ENCODE data around the gene CC2D2B.

CC2D2B gene

DNA sequence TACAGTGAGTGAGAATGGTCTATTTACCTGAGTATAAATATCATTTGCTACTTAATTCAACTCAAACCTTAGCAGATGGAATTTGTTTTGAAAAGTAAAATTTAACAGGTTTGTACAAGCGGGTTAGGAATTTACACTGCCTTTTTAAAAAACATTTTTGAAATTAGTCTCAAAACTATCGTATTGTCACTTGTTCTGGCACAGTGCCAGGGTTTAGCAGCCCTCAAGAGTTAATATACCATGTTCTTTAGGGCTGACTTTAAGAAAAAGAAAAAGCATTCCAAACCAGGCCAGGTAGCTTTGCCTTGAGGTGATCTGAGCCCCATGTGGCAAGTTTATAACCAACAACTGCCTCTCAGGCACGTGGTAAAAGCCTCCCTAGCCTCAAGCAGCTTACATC is 153.5 kb downstream of the CC2D2B start:
- Histone ChIP-seq H3K4me3 (replicated peaks; ENCODE audit: low read depth, low read length) (no peak overlapping the region), H3K36me3 (ENCODE audit: control insufficient read depth, insufficient read depth, low read length) (peaks cover 8% of the 10 kb centered on the region), H3K27me3 (replicated peaks; ENCODE audit: control insufficient read depth, insufficient read depth, low read length) (no peaks in the 10 kb centered on the region)
- TF ChIP-seq CTCF (IDR thresholded peaks at IDR 0.05; ENCODE audit: insufficient read depth, low read length, poor library complexity, severe bottlenecking): no peak
- DNase-seq (ENCODE audit: extremely low read depth, insufficient read length): no peak

DNA sequence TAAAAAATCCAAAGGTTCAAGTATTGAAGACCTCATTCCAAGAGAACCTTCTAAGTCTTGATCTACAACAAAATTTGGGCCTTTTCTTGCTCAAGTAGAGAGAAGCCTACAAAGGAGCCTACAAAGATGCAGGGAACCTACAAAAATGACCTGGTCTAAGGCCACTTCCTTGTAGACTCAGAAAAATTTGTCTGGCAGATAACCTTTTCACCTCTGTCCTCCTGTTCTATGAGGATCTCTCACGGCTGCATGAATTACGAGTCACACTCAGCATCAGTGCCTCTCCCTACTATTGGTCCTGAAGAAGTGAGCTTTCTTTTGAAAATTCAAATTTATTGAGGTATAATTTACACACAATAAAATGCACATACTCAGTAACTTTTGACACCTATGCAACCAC is 164.9 kb downstream of the CC2D2B start:
- Histone ChIP-seq H3K4me3 (replicated peaks; ENCODE audit: low read depth, low read length) (no peak overlapping the region), H3K36me3 (ENCODE audit: control insufficient read depth, insufficient read depth, low read length) (no peaks in the 10 kb centered on the region), H3K27me3 (replicated peaks; ENCODE audit: control insufficient read depth, insufficient read depth, low read length) (no peaks in the 10 kb centered on the region)
- TF ChIP-seq CTCF (IDR thresholded peaks at IDR 0.05; ENCODE audit: insufficient read depth, low read length, poor library complexity, severe bottlenecking): no peak
- no peak for DNase-seq (ENCODE audit: extremely low read depth, insufficient read length)

DNA sequence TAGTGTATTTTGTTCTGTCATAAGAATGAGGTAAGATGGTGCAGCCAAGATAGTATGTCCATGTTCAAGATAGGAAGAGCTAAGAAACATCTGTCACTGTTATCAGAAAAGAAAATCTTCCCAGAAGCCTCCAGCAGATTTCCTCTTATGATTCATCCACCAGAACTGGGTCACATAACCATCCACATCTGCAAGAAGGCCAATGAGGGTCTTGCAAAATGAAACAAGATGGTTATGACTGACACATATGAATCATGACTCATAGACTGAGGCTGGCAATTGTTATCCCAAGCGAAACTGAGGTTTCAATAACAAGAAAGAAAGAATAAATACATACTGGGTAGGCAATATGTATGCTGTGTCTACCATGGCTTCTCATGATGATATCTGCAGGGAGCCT is 165.9 kb downstream of the CC2D2B start:
- Histone ChIP-seq H3K36me3 (ENCODE audit: control insufficient read depth, insufficient read depth, low read length) (no peaks in the 10 kb centered on the region), H3K4me3 (replicated peaks; ENCODE audit: low read depth, low read length) (no peak overlapping the region), H3K27me3 (replicated peaks; ENCODE audit: control insufficient read depth, insufficient read depth, low read length) (no peaks in the 10 kb centered on the region)
- no peak for TF ChIP-seq CTCF (IDR thresholded peaks at IDR 0.05; ENCODE audit: insufficient read depth, low read length, poor library complexity, severe bottlenecking)
- DNase-seq (ENCODE audit: extremely low read depth, insufficient read length): peak; percentile 20

- TF ChIP-seq CTCF (IDR thresholded peaks at IDR 0.05; ENCODE audit: insufficient read depth, low read length, poor library complexity, severe bottlenecking): no peak
- Histone ChIP-seq H3K36me3 (ENCODE audit: control insufficient read depth, insufficient read depth, low read length) (no peaks in the 10 kb centered on the region), H3K27me3 (replicated peaks; ENCODE audit: control insufficient read depth, insufficient read depth, low read length) (no peaks in the 10 kb centered on the region), H3K4me3 (replicated peaks; ENCODE audit: low read depth, low read length) (no peak overlapping the region)
- DNase-seq (ENCODE audit: extremely low read depth, insufficient read length): no peak
Observed at GRCh38 chr10:96074776-96075175, 167.0 kb downstream of the CC2D2B start.

DNA sequence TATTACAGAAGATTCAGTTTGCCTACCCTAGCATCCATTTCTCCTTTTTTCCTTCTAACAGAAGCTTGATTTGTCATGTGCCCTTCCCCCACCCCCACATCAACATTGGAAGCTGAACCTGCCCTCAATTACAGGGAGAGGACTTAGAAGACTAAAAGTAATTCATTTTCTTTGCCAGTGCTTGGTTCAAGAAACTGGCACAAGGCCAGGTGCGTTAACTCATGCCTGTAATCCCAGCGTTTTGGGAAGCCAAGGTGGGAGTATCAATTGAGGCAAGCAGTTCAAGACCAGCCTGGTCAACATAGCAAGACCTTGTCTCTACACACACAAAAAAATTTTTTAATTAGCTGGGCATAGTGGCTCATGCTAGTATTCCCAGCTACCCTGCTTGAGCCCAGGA is 168.2 kb downstream of the CC2D2B start:
- no peak for TF ChIP-seq CTCF (IDR thresholded peaks at IDR 0.05; ENCODE audit: insufficient read depth, low read length, poor library complexity, severe bottlenecking)
- Histone ChIP-seq H3K27me3 (replicated peaks; ENCODE audit: control insufficient read depth, insufficient read depth, low read length) (no peaks in the 10 kb centered on the region), H3K36me3 (ENCODE audit: control insufficient read depth, insufficient read depth, low read length) (no peaks in the 10 kb centered on the region), H3K4me3 (replicated peaks; ENCODE audit: low read depth, low read length) (no peak overlapping the region)
- no peak for DNase-seq (ENCODE audit: extremely low read depth, insufficient read length)

- TF ChIP-seq CTCF (IDR thresholded peaks at IDR 0.05; ENCODE audit: insufficient read depth, low read length, poor library complexity, severe bottlenecking): no peak
- no peaks in the 10 kb centered on the region for H3K27me3 ChIP-seq (replicated peaks; ENCODE audit: control insufficient read depth, insufficient read depth, low read length)
Observed at GRCh38 chr10:96077156-96077555, 169.4 kb downstream of the CC2D2B start.

More at GRCh38 chr10:96077156-96077555, 169.4 kb downstream of the CC2D2B start:
- no peaks in the 10 kb centered on the region for H3K36me3 ChIP-seq (ENCODE audit: control insufficient read depth, insufficient read depth, low read length)
- H3K4me3 ChIP-seq (replicated peaks; ENCODE audit: low read depth, low read length): no peak overlapping the region
- DNase-seq (ENCODE audit: extremely low read depth, insufficient read length): no peak

Data from GM06990 (cell line).